SK-N-SH treated with all-trans-retinoic acid at 6 μM for 48 hours (cell line): ENCODE results near the gene DOHH.

Experiments used
- ARNTL ChIP-seq: fragments of 450-650 bp; formaldehyde crosslinking; IDR thresholded peaks from 2 replicates; pipeline ENCODE4 v1.5.0; 2020; ENCODE audit warnings: low read depth, mild to moderate bottlenecking, moderate library complexity, borderline replicate concordance
- RARB ChIP-seq: fragments of 250-450 bp; sonication (Bioruptor Pico); IDR thresholded peaks from 2 replicates; pipeline ENCODE4 v1.8.0; 2021; ENCODE audit warnings: mild to moderate bottlenecking, moderate library complexity
- ZNF70 ChIP-seq: fragments of 450-650 bp; formaldehyde crosslinking; IDR thresholded peaks from 2 replicates; pipeline ENCODE4 v1.5.0; 2020; ENCODE audit warnings: mild to moderate bottlenecking, moderate library complexity
- TF ChIP-seq, protein P1 (sequence below): fragments of 250-450 bp; sonication (Bioruptor Pico); IDR thresholded peaks from 2 replicates; pipeline ENCODE4 v1.5.1; 2021; ENCODE audit warnings: mild to moderate bottlenecking, moderate library complexity
- TF ChIP-seq, protein P2 (sequence below): fragments of 250-450 bp; sonication (Bioruptor Pico); IDR thresholded peaks from 2 replicates; pipeline ENCODE4 v1.5.1; 2020; ENCODE audit warnings: low read depth, mild to moderate bottlenecking, moderate library complexity
- TF ChIP-seq, protein P3 (sequence below): fragments of 250-450 bp; sonication (Bioruptor Pico); IDR thresholded peaks from 2 replicates; pipeline ENCODE4 v1.8.0; 2021; ENCODE audit warnings: low read depth, mild to moderate bottlenecking, moderate library complexity, borderline replicate concordance

DNA sequence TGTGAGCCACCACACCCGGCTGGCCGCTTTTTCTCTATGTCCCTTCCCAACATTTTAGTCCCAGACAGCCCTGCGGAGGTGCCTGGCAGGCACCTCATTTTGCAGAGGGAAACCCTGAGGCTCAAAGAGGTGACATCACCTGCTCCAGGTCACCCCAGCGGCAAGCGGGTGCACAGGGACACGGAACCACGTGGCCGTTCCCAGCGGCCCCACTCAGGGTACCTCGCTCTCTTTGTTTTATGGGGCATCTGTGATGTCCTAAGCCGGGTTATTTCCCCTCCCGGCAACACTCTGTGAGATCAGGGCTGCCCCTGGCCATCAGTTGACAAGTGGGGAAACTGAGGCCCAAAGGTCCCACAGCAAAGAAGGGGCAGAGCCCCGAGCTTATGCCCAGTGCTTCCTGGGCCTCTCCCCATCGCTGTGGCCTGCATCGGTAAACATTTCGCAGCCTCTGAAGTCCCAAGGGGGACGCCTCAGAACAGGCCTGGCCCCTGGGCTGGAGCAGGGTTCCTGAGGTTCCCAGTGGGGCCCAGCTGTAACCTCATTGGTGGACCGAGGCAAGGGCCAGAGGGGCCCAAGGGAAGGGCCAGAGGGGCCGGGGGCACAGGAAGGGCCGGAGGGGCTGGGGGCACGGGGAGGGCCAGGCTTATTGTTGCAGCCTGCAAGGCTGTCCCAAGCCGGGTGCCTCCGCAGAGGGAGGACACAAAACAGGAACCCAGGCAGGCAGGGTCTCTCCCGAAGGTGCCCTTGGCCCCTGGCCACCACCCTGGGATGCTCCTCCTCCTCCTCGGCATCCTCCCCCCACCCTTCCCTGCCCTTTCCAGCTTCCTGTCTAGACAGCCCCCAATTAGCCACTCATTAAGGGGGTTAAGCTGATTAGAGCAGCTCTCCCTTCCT, 59.1 kb downstream of the DOHH start:
- TF ChIP-seq, protein P1, sequence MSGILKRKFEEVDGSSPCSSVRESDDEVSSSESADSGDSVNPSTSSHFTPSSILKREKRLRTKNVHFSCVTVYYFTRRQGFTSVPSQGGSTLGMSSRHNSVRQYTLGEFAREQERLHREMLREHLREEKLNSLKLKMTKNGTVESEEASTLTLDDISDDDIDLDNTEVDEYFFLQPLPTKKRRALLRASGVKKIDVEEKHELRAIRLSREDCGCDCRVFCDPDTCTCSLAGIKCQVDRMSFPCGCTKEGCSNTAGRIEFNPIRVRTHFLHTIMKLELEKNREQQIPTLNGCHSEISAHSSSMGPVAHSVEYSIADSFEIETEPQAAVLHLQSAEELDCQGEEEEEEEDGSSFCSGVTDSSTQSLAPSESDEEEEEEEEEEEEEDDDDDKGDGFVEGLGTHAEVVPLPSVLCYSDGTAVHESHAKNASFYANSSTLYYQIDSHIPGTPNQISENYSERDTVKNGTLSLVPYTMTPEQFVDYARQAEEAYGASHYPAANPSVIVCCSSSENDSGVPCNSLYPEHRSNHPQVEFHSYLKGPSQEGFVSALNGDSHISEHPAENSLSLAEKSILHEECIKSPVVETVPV (CRISPR knock-in tag), result no peak
- TF ChIP-seq, protein P2, sequence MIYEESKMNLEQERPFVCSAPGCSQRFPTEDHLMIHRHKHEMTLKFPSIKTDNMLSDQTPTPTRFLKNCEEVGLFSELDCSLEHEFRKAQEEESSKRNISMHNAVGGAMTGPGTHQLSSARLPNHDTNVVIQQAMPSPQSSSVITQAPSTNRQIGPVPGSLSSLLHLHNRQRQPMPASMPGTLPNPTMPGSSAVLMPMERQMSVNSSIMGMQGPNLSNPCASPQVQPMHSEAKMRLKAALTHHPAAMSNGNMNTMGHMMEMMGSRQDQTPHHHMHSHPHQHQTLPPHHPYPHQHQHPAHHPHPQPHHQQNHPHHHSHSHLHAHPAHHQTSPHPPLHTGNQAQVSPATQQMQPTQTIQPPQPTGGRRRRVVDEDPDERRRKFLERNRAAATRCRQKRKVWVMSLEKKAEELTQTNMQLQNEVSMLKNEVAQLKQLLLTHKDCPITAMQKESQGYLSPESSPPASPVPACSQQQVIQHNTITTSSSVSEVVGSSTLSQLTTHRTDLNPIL (CRISPR knock-in tag), result no peak
- no peak for TF ChIP-seq ARNTL (CRISPR knock-in tag)
- no peak for TF ChIP-seq RARB (CRISPR knock-in tag)
- TF ChIP-seq ZNF70 (CRISPR knock-in tag), result no peak; the same call in 1 of the 2 replicates
- TF ChIP-seq, protein P3, sequence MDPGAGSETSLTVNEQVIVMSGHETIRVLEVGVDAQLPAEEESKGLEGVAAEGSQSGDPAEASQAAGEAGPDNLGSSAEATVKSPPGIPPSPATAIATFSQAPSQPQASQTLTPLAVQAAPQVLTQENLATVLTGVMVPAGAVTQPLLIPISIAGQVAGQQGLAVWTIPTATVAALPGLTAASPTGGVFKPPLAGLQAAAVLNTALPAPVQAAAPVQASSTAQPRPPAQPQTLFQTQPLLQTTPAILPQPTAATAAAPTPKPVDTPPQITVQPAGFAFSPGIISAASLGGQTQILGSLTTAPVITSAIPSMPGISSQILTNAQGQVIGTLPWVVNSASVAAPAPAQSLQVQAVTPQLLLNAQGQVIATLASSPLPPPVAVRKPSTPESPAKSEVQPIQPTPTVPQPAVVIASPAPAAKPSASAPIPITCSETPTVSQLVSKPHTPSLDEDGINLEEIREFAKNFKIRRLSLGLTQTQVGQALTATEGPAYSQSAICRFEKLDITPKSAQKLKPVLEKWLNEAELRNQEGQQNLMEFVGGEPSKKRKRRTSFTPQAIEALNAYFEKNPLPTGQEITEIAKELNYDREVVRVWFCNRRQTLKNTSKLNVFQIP (CRISPR knock-in tag), result no peak
